Cardiac muscle cell (in vitro differentiated cells and primary cell): ENCODE results near the gene CRYGN. TPM values are rescaled to one million over a fixed set of nuclear protein-coding genes. Genes with fewer than 3 reads are reported as not detected.

ENCODE experiments used
- DNase-seq, 2 donors: peaks; one replicate each; pipeline versions ENCODE4 v3.0.0 to v3.0.0-alpha.2; 2010 to 2017; ENCODE audit warnings: low read depth in 1 of 2, low spot score in 1 of 2
- H3K27ac ChIP-seq: fragments of 200-600 bp; sonication (generic); 2 replicates; pipeline ENCODE4 v1.5.1; 2016
- H3K27me3 ChIP-seq: fragments of 200-600 bp; sonication (generic); 2 replicates; pipeline ENCODE4 v1.6.0; 2016; ENCODE audit warnings: control low read depth
- H3K36me3 ChIP-seq: fragments of 200-600 bp; sonication (generic); 2 replicates; pipeline ENCODE4 v1.5.1; 2016; ENCODE audit warnings: control low read depth
- H3K4me1 ChIP-seq: fragments of 200-600 bp; sonication (generic); 2 replicates; pipeline ENCODE4 v1.8.1; 2017; ENCODE audit warnings: low read depth, mild to moderate bottlenecking, mixed run types
- H3K4me3 ChIP-seq: fragments of 200-600 bp; sonication (generic); 2 replicates; pipeline ENCODE4 v1.5.1; 2016; ENCODE audit warnings: mild to moderate bottlenecking
- H3K9me3 ChIP-seq: fragments of 200-600 bp; sonication (generic); 2 replicates; pipeline ENCODE4 v1.5.1; 2017; ENCODE audit warnings: low read depth, mild to moderate bottlenecking, control low read depth
- polyA plus RNA-seq: library from polyadenylated mRNA; unstranded; fragments of >200 nt; fragmentation: Nextera tagmentation; extraction: Ambion mirVana; gene quantifications from 2 replicates; pipeline ENCODE4 v1.2.1, GENCODE V29; 2016
- total RNA-seq: library from RNA; depleted of rRNA; stranded (reverse); fragments of >200 nt; gene quantifications from 2 replicates; pipeline ENCODE4 v1.2.3, GENCODE V29; 2016
- TF ChIP-seq, protein P1 (sequence below): IDR thresholded peaks from 2 replicates; pipeline ENCODE4 v1.5.1; 2012; ENCODE audit warnings: low read depth, mild to moderate bottlenecking, low read length

Gene CRYGN
- total and polyA plus RNA-seq, 2 experiments from 2014 or later = 0.46 to 1.0 TPM

GRCh38 chr7:151484971-151485707 is 45.2 kb upstream of the CRYGN start:
- H3K36me3 ChIP-seq = peaks cover 31% of the 10 kb centered on the region
- H3K27me3 ChIP-seq = no peaks in the 10 kb centered on the region
- DNase-seq = peak in 1 of 2 donors; percentile 77
- H3K27ac ChIP-seq = no peak overlapping the region
- H3K9me3 ChIP-seq = no peaks in the 10 kb centered on the region
- TF ChIP-seq, protein P1, sequence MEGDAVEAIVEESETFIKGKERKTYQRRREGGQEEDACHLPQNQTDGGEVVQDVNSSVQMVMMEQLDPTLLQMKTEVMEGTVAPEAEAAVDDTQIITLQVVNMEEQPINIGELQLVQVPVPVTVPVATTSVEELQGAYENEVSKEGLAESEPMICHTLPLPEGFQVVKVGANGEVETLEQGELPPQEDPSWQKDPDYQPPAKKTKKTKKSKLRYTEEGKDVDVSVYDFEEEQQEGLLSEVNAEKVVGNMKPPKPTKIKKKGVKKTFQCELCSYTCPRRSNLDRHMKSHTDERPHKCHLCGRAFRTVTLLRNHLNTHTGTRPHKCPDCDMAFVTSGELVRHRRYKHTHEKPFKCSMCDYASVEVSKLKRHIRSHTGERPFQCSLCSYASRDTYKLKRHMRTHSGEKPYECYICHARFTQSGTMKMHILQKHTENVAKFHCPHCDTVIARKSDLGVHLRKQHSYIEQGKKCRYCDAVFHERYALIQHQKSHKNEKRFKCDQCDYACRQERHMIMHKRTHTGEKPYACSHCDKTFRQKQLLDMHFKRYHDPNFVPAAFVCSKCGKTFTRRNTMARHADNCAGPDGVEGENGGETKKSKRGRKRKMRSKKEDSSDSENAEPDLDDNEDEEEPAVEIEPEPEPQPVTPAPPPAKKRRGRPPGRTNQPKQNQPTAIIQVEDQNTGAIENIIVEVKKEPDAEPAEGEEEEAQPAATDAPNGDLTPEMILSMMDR = no peak
- no peaks in the 10 kb centered on the region for H3K4me1 ChIP-seq
- H3K4me3 ChIP-seq = no peak overlapping the region

DNA sequence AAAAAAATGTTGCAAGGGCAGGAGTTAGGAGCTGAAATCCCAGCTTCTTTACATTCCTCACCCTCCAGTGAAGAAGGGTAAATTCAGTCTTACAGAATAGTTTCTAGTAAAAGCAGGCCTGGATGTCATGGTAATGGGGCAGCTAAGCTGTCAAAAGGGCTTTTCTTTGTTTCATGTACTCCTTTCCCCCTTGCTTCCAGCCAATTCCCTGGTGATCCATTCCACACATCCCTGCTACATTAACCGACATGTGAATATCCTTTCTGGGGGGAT is 43.7 kb upstream of the CRYGN start:
- Histone ChIP-seq H3K36me3 (peaks cover 20% of the 10 kb centered on the region), H3K27me3 (no peaks in the 10 kb centered on the region), H3K4me1 (no peaks in the 10 kb centered on the region), H3K9me3 (no peaks in the 10 kb centered on the region), H3K4me3 (no peak overlapping the region), H3K27ac (no peak overlapping the region)
- TF ChIP-seq, protein P1 = no peak
- DNase-seq = no peak

GRCh38 chr7:151482883-151483710 is 43.2 kb upstream of the CRYGN start:
- Histone ChIP-seq H3K4me3 (no peak overlapping the region), H3K36me3 (peaks cover 15% of the 10 kb centered on the region), H3K4me1 (no peaks in the 10 kb centered on the region), H3K27ac (peak overlapping the region; percentile 79), H3K27me3 (no peaks in the 10 kb centered on the region), H3K9me3 (no peaks in the 10 kb centered on the region)
- TF ChIP-seq, protein P1 = no peak
- no peak for DNase-seq

DNA sequence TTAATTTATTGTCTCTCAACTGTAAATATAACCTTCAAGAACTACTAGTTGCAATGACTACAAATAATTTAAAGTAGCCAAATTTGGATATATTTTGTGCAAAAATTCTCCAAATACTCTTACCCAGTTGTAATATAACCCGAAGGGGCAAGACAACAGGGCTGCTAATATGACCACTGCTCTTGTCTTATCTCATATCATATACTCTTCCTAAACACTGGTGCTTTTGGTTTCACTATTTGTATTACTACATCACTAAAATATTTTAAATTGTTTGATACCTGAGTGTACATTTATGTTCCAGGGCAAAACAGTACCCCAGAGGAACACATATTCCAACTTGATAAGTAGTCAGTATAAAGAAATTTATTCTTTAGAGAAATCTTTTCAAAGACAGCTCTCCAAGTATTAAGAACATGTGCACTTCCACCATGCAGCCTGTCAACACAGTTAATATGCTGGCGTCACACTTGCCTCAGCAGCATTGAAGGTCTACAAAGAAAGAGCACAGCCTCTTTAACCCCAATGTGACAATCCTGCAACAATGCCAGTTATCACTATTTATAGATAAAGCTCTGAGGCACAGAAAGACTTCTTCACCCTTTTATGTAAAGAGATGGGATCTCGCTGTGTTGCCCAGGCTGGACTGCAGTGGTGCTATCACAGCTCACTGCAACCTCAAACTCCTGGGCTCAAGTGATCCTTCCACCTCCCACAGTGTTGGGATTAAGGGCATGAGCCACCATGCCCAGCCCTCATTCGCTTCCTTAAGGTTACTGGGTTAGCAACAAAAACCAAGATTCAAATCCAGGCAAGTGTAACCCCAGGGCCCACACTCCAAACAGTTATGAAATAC is 41.9 kb upstream of the CRYGN start:
- Histone ChIP-seq H3K4me1 (no peaks in the 10 kb centered on the region), H3K27me3 (no peaks in the 10 kb centered on the region), H3K9me3 (no peaks in the 10 kb centered on the region), H3K36me3 (peaks cover 15% of the 10 kb centered on the region), H3K27ac (peak overlapping the region; percentile 79), H3K4me3 (no peak overlapping the region)
- TF ChIP-seq, protein P1 = no peak
- no peak for DNase-seq

DNA sequence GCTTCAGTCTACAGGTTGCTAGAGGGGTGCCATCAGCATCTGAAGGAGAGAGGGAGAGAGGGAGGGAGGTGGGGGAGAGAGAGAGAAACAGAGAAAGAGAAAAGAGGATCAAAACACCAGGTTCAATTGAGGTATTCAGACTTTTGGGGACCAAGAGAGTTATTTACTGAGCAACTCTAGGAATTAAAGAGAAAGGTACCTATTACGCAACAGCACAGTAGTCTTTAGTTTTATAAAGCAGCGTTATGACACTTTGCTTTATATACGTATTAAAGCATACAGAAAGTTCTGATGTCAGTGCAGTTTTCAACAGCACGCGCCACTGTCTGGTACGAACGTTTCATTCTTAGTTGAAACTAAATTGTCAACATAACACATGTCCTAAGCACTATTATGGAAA is 37.9 kb upstream of the CRYGN start:
- TF ChIP-seq, protein P1 = no peak
- no peak overlapping the region for H3K27ac ChIP-seq
- no peaks in the 10 kb centered on the region for H3K4me1 ChIP-seq
- peaks cover 17% of the 10 kb centered on the region for H3K36me3 ChIP-seq
- no peak overlapping the region for H3K4me3 ChIP-seq
- no peaks in the 10 kb centered on the region for H3K9me3 ChIP-seq
- no peak for DNase-seq
- no peaks in the 10 kb centered on the region for H3K27me3 ChIP-seq
